Measurements from ENCODE around the gene EPB41L5.

GRCh38 chr2:120060088-120060623, 47.3 kb downstream of the EPB41L5 start:
- TF ChIP-seq POLR2A (IDR thresholded peaks at IDR 0.05) (no peak), CTCF (IDR thresholded peaks at IDR 0.05) (no peak)
